ENCODE data around the gene NTPCR. TPM values are rescaled to one million over a fixed set of nuclear protein-coding genes. Genes with fewer than 3 reads are reported as not detected.

NTPCR gene
- total RNA-seq, 1 experiment from 2014 or later: 45.3 TPM

GRCh38 chr1:232985882-232986526, 35.6 kb downstream of the NTPCR start:
- no peaks in the 10 kb centered on the region for H3K9me3 ChIP-seq (ENCODE audit: insufficient read depth, low read depth)
- BruUV-seq (replicated peaks): no TSS peak
- H3K9me2 ChIP-seq (ENCODE audit: insufficient read depth): no peaks in the 10 kb centered on the region
- H3K4me2 ChIP-seq: no peak overlapping the region
- no peak overlapping the region for H2AFZ ChIP-seq
- no peak overlapping the region for H3K27ac ChIP-seq
- DNase-seq: no peak
- TF ChIP-seq EZH2 (IDR thresholded peaks at IDR 0.05; ENCODE audit: low read depth) (no peak), CTCF (conservative IDR thresholded peaks at IDR 0.05) (no peak)
- no peaks in the 10 kb centered on the region for H3K27me3 ChIP-seq (ENCODE audit: insufficient read depth, low read depth)
- intact Hi-C loops (cut with micrococcal nuclease; ENCODE audit: unreplicated experiment): no loop called here
- peaks cover 5% of the 10 kb centered on the region; the same call in 1 of the 2 replicates for H3F3A ChIP-seq (ENCODE audit: insufficient read depth, low read depth)
- H4K20me1 ChIP-seq (ENCODE audit: insufficient read depth): no peaks in the 10 kb centered on the region; the same call in 1 of the 2 replicates
- POLR2A ChIA-PET (ENCODE audit: unreplicated experiment): no interaction called here
- no peaks in the 10 kb centered on the region for H3K79me2 ChIP-seq (ENCODE audit: low read depth)
- H3K4me3 ChIP-seq: no peak overlapping the region
- H3K36me3 ChIP-seq (ENCODE audit: low read depth): no peaks in the 10 kb centered on the region
- H3K4me1 ChIP-seq (replicated peaks; ENCODE audit: insufficient read depth): 0 out of 2 replicates have a peak, but pooled peaks cover 7% of the 10 kb centered on the region
- CTCF ChIA-PET: no interaction called here

GRCh38 chr1:232986527-232986922, 36.1 kb downstream of the NTPCR start:
- Histone ChIP-seq H3K4me1 (replicated peaks; ENCODE audit: insufficient read depth) (0 out of 2 replicates have a peak, but pooled peaks cover 7% of the 10 kb centered on the region), H3K4me2 (no peak overlapping the region), H3K36me3 (ENCODE audit: low read depth) (no peaks in the 10 kb centered on the region), H3K9me2 (ENCODE audit: insufficient read depth) (no peaks in the 10 kb centered on the region), H2AFZ (no peak overlapping the region), H3K9me3 (ENCODE audit: insufficient read depth, low read depth) (no peaks in the 10 kb centered on the region), H3K27ac (no peak overlapping the region), H4K20me1 (ENCODE audit: insufficient read depth) (no peaks in the 10 kb centered on the region), H3K79me2 (ENCODE audit: low read depth) (no peaks in the 10 kb centered on the region), H3K27me3 (ENCODE audit: insufficient read depth, low read depth) (no peaks in the 10 kb centered on the region), H3K4me3 (no peak overlapping the region), H3F3A (ENCODE audit: insufficient read depth, low read depth) (peaks cover 5% of the 10 kb centered on the region; the same call in 1 of the 2 replicates)
- ChIA-PET CTCF (no interaction called here), POLR2A (ENCODE audit: unreplicated experiment) (no interaction called here)
- TF ChIP-seq EZH2 (IDR thresholded peaks at IDR 0.05; ENCODE audit: low read depth) (no peak), CTCF (conservative IDR thresholded peaks at IDR 0.05) (no peak)
- no TSS peak for BruUV-seq (replicated peaks)
- DNase-seq: no peak
- intact Hi-C loops (cut with micrococcal nuclease; ENCODE audit: unreplicated experiment): no loop called here

- CTCF ChIA-PET: no interaction called here
- no peak for DNase-seq
- H3K4me2 ChIP-seq: no peak overlapping the region
- H3K36me3 ChIP-seq (ENCODE audit: low read depth): no peaks in the 10 kb centered on the region
- H2AFZ ChIP-seq: no peak overlapping the region
- H3F3A ChIP-seq (ENCODE audit: insufficient read depth, low read depth): peaks cover 5% of the 10 kb centered on the region; the same call in 1 of the 2 replicates
- H3K4me1 ChIP-seq (replicated peaks; ENCODE audit: insufficient read depth): 0 out of 2 replicates have a peak, but pooled peaks cover 7% of the 10 kb centered on the region
- H3K9me3 ChIP-seq (ENCODE audit: insufficient read depth, low read depth): no peaks in the 10 kb centered on the region
- no peak overlapping the region for H3K27ac ChIP-seq
- no peaks in the 10 kb centered on the region for H3K9me2 ChIP-seq (ENCODE audit: insufficient read depth)
- no peaks in the 10 kb centered on the region for H3K27me3 ChIP-seq (ENCODE audit: insufficient read depth, low read depth)
- intact Hi-C loops (cut with micrococcal nuclease; ENCODE audit: unreplicated experiment): no loop called here
- BruUV-seq (replicated peaks): no TSS peak
- H3K79me2 ChIP-seq (ENCODE audit: low read depth): no peaks in the 10 kb centered on the region
- H3K4me3 ChIP-seq: no peak overlapping the region
- POLR2A ChIA-PET (ENCODE audit: unreplicated experiment): no interaction called here
- no peak for TF ChIP-seq EZH2 (IDR thresholded peaks at IDR 0.05; ENCODE audit: low read depth)
- no peak for TF ChIP-seq CTCF (conservative IDR thresholded peaks at IDR 0.05)
- no peaks in the 10 kb centered on the region for H4K20me1 ChIP-seq (ENCODE audit: insufficient read depth)
These were observed 36.8 kb downstream of the NTPCR start for GRCh38 chr1:232987046-232987773.

All from PC-9 (cell line).